ENCODE data around the gene LUM. TPM values are rescaled to one million over a fixed set of nuclear protein-coding genes. Genes with fewer than 3 reads are reported as not detected.

Gene LUM
- total RNA-seq, 4 donors from 2014 or later = 213 to 557 (median 340) TPM

GRCh38 chr12:91127751-91128150, 16.5 kb upstream of the LUM start:
- no peak for TF ChIP-seq CTCF (IDR thresholded peaks at IDR 0.05)
- ATAC-seq (ENCODE audit: low FRiP score) (no peak), DNase-seq (ENCODE audit: low spot score) (no peak)

GRCh38 chr12:91127306-91127705, 16.0 kb upstream of the LUM start:
- DNase-seq (ENCODE audit: low spot score) (no peak), ATAC-seq (ENCODE audit: low FRiP score) (no peak)
- TF ChIP-seq CTCF (IDR thresholded peaks at IDR 0.05) = no peak

GRCh38 chr12:91126516-91126915, 15.2 kb upstream of the LUM start:
- no peak for TF ChIP-seq CTCF (IDR thresholded peaks at IDR 0.05)
- ATAC-seq (ENCODE audit: low FRiP score) = peak; percentile 88
- DNase-seq (ENCODE audit: low spot score) = no peak

DNA sequence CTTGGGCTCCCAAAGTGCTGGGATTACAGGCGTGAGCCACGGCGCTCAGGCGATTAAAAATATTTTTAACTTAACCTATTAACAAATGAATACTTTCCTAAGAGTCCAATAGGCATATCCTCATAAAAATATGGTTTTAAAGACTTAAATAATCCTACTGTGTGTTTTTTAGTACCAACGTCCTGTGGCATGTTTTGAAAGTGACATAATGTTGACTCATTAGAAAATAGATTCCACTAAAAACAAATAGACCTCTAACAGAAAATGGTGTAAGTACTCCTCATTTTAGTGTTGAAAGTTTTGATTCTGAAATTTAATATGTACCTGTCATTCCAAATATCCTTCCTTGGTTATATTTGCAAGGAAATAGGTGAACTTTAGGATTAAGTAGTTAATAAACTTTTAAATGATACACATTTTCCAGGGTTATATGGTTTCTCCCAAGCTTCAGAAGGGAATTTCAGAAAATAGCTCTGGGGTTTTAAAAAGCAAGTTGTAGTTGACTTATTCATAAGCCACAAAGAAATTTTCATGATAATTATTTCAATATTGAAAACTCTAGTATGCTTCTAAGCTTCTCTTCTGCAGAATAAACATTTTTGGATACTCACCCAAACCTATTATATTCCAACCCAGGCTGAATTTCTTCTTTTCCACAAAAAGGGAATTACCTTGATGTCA, 12.1 kb upstream of the LUM start:
- ATAC-seq (ENCODE audit: low FRiP score) (no peak), DNase-seq (ENCODE audit: low spot score) (no peak)
- TF ChIP-seq CTCF (IDR thresholded peaks at IDR 0.05) = no peak

DNA sequence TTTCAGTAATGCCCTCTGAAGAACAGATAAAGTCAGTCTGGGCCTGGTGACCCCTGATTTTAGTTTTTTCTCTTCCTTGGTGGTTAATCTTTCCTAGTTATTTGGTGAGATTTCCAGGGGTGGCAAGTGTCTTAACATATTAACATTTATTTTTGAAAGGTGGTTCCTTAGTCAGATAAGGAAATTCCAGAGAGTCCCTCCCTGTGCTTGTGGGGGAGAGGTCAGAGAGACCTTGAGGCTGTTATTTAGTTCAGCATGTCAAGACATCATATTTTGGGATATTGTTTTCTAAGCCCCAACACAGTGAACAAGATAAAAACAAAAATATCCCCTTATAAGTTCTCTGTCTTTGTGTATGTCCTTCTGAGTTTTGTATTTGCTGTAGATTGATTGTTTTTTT, 9.5 kb upstream of the LUM start:
- ATAC-seq (ENCODE audit: low FRiP score) (no peak), DNase-seq (ENCODE audit: low spot score) (no peak)
- no peak for TF ChIP-seq CTCF (IDR thresholded peaks at IDR 0.05)

- DNase-seq (ENCODE audit: low spot score) (no peak), ATAC-seq (ENCODE audit: low FRiP score) (no peak)
- TF ChIP-seq CTCF (IDR thresholded peaks at IDR 0.05) = no peak
Measured at GRCh38 chr12:91119089-91119488, 7.8 kb upstream of the LUM start.

DNA sequence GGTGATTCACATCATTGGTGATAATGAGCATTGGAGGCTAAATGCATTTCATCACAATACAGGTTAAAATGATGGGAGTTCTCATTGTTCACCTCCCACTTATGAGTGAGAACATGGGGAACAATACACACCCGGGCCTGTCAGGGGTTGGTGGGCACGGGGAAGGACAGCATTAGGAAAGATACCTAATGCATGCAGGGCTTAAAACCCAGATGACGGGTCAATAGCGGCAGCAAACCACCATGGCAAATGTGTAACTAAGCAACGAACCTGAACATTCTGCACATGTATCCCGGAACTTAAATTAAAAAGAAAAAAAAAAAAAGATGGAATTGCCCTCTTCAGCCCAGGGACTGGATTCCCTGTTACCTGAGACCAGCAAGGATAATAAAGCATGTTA, 2.3 kb upstream of the LUM start:
- ATAC-seq (ENCODE audit: low FRiP score) (no peak), DNase-seq (ENCODE audit: low spot score) (no peak)
- no peak for TF ChIP-seq CTCF (IDR thresholded peaks at IDR 0.05)
